Activated T-helper 2 cell treated with anti-CD3 and anti-CD28 coated beads, Interferon-gamma antibody, Interleukin-2, Interleukin-4, amounts not matched to agents 10 μg/mL and 5 μg/mL and 100 μg/mL, durations not matched to agents 14 hours and 24 hours and 36 hours (primary cell): ENCODE results near the gene AKAP8L. TPM values are rescaled to one million over a fixed set of nuclear protein-coding genes. Genes with fewer than 3 reads are reported as not detected.
"Not testable (repeated sequence)": the region's sequence is repeated elsewhere in the genome, so short reads cannot be mapped to it uniquely, and the experiment has no call there.

Experiments
- DNase-seq: peaks from one replicate; pipeline ENCODE4 v3.0.0; 2021; ENCODE audit warnings: low spot score
- H3K27ac Mint-ChIP-seq: one replicate; pipeline ENCODE4 v1.8.0; 2021; ENCODE audit warnings: mixed read lengths
- H3K27me3 Mint-ChIP-seq: one replicate; pipeline ENCODE4 v1.8.0; 2021; ENCODE audit warnings: low read depth, mixed read lengths
- H3K36me3 Mint-ChIP-seq: one replicate; pipeline ENCODE4 v1.8.0; 2021; ENCODE audit warnings: low read depth, mixed read lengths
- H3K4me1 Mint-ChIP-seq: one replicate; pipeline ENCODE4 v1.8.0; 2021; ENCODE audit warnings: low read depth, mixed read lengths
- H3K4me3 Mint-ChIP-seq: one replicate; pipeline ENCODE4 v1.8.0; 2021; ENCODE audit warnings: low read depth, mild to moderate bottlenecking, moderate library complexity, mixed read lengths
- H3K9me3 Mint-ChIP-seq: one replicate; pipeline ENCODE4 v1.8.0; 2021; ENCODE audit warnings: mixed read lengths
- intact Hi-C: fragments of 100-400 bp; cut with micrococcal nuclease; formaldehyde crosslinking; loops from one replicate; pipeline ENCODE4 v1.15.1; 2023
- total RNA-seq: library from RNA; stranded (reverse); gene quantifications from 2 replicates; pipeline ENCODE4 v1.2.3, GENCODE V29; 2022

AKAP8L gene
- total RNA-seq, 1 donor from 2014 or later, result 76.6 TPM

GRCh38 chr19:15396436-15396835, 22.4 kb downstream of the AKAP8L start:
- DNase-seq, result no peak
- Mint-ChIP-seq H3K4me3 (no peak overlapping the region), H3K4me1 (peaks cover 6% of the 10 kb centered on the region), H3K9me3 (no peaks in the 10 kb centered on the region), H3K27me3 (no peaks in the 10 kb centered on the region), H3K36me3 (peaks cover 70% of the 10 kb centered on the region), H3K27ac (no peak overlapping the region)
- intact Hi-C loops, result no loop called here

DNA sequence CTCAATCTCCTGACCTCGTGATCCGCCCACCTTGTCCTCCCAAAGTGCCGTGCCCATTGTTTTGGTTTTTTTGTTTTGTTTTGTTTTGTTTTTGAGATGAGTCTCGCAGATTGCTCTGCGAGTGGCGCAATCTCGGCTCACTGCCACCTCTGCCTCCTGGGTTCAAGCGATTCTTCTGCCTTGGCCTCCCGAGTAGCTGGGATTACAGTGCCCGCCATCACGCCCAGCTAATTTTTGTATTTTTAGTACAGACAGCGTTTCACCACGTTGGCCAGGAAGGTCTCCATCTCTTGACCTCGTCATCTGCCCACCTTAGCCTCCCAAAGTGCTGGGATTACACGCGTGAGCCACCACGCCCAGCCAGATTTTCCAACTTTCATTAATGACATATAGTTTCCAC, 23.5 kb downstream of the AKAP8L start:
- H3K4me1 Mint-ChIP-seq, H3K4me3 Mint-ChIP-seq, H3K27ac Mint-ChIP-seq, DNase-seq, intact Hi-C loops, H3K9me3 Mint-ChIP-seq, H3K27me3 Mint-ChIP-seq: not testable (repeated sequence)
- H3K36me3 Mint-ChIP-seq, result peaks cover 73% of the 10 kb centered on the region

DNA sequence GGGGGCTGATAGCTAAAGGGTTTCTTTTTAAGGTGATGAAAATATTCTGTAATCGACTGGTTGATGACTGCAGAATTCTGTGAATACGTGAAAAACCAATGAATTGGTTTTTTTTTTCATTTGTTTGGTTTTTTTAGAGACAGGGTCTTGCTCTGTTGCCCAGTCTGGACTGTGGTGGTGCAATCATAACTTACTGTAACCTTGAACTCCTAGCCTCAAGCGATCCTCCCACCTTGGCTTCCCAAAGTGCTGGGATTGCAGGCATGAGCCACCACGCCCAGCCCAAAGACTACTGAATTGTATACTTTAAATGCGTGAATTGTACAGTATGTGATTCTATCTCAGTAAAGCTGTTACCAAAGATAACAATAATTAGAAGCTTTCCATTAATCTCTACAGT, 24.4 kb downstream of the AKAP8L start:
- no peak overlapping the region for H3K4me3 Mint-ChIP-seq
- H3K9me3 Mint-ChIP-seq, result no peaks in the 10 kb centered on the region
- H3K4me1 Mint-ChIP-seq, result peaks cover 10% of the 10 kb centered on the region
- H3K27ac Mint-ChIP-seq, result no peak overlapping the region
- DNase-seq, result no peak
- no peaks in the 10 kb centered on the region for H3K27me3 Mint-ChIP-seq
- H3K36me3 Mint-ChIP-seq, result peaks cover 71% of the 10 kb centered on the region
- intact Hi-C loops, result no loop called here

DNA sequence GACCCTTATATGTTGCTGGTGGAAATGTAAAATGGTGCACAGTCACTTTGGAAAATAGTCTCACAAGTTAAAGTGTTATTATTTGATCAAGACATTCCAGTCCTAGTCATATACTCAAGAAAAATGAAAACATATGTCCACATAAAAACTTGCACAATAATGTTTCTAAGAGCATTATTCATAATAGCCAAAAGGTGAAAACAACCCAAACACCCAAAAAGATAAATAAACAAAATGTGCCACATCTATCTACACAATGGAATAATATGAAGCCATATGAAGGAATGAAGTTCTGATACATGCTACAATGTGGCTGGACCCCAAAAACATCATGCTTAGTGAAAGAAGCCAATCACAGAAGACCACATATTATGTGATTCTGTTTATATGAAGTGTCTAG, 24.8 kb downstream of the AKAP8L start:
- Mint-ChIP-seq H3K4me1 (peaks cover 10% of the 10 kb centered on the region), H3K4me3 (no peak overlapping the region)
- intact Hi-C loops, result no loop called here

GRCh38 chr19:15390814-15391213, 28.0 kb downstream of the AKAP8L start:
- Mint-ChIP-seq H3K4me3 (no peak overlapping the region), H3K9me3 (no peaks in the 10 kb centered on the region), H3K4me1 (peaks cover 8% of the 10 kb centered on the region), H3K27me3 (no peaks in the 10 kb centered on the region), H3K36me3 (peaks cover 55% of the 10 kb centered on the region), H3K27ac (no peak overlapping the region)
- intact Hi-C loops, result no loop called here
- no peak for DNase-seq

More for the DNA sequence above, 24.8 kb downstream of the AKAP8L start:
- H3K27ac Mint-ChIP-seq, result no peak overlapping the region
- peaks cover 73% of the 10 kb centered on the region for H3K36me3 Mint-ChIP-seq
- no peaks in the 10 kb centered on the region for H3K27me3 Mint-ChIP-seq
- DNase-seq, result no peak
- no peaks in the 10 kb centered on the region for H3K9me3 Mint-ChIP-seq

- intact Hi-C loops, result no loop called here
- Mint-ChIP-seq H3K9me3 (no peaks in the 10 kb centered on the region), H3K4me1 (peaks cover 27% of the 10 kb centered on the region), H3K27me3 (no peaks in the 10 kb centered on the region), H3K4me3 (peak overlapping the region; percentile 1), H3K36me3 (peaks cover 14% of the 10 kb centered on the region), H3K27ac (peak overlapping the region; percentile 4)
- no peak for DNase-seq
These were observed 36.9 kb downstream of the AKAP8L start for GRCh38 chr19:15381864-15382263.

- H3K4me3 Mint-ChIP-seq, result peak overlapping the region; percentile 1
- no peaks in the 10 kb centered on the region for H3K9me3 Mint-ChIP-seq
- H3K27me3 Mint-ChIP-seq, result no peaks in the 10 kb centered on the region
- intact Hi-C loops, result no loop called here
- peaks cover 17% of the 10 kb centered on the region for H3K36me3 Mint-ChIP-seq
- H3K4me1 Mint-ChIP-seq, result peaks cover 30% of the 10 kb centered on the region
- DNase-seq, result no peak
- H3K27ac Mint-ChIP-seq, result peak overlapping the region; percentile 4
These were observed 37.4 kb downstream of the AKAP8L start for GRCh38 chr19:15381429-15381828.

DNA sequence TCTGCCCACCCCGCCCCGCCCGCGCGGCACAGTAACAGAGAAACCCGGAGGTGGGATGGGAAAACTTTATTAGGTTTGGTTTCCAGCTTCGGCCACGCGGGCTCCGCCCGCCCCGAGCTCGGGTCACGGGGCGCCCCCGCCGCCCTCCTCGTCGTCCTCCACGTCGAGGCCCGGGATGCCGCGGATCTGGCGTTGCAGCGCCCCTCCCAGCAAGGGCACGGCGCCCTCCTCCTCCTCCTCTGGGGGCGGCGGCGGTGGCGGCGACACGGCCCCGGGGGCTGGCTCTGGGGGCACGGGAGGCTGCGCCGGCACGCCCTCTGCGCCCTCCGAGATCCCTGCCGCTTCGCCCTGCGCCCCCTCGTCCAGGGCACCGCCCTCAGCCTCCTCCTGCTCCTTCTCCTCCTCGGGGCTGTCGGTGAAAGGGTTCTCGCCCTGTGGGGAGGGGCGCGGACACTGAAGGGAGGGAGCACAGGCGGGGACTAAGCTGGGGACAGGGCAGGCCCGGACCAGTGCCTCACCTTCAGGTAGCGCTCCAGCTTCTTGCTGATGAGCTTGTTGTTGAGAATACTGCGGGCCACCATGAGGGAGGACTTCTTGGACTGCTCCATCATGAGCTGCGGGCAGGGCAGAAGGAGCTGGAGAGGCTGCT, 38.7 kb downstream of the AKAP8L start:
- H3K4me3 Mint-ChIP-seq, result peak overlapping the region; percentile 84
- H3K36me3 Mint-ChIP-seq, result peaks cover 17% of the 10 kb centered on the region
- peak overlapping the region; percentile 85 for H3K27ac Mint-ChIP-seq
- peaks cover 30% of the 10 kb centered on the region for H3K4me1 Mint-ChIP-seq
- DNase-seq, result no peak
- H3K27me3 Mint-ChIP-seq, result no peaks in the 10 kb centered on the region
- H3K9me3 Mint-ChIP-seq, result no peaks in the 10 kb centered on the region
- intact Hi-C loops, result loop anchor here (1.0 to 5.0 kb wide), 5 partner anchors 39 to 177 kb away; partner anchors contain the start of gene BRD4

DNA sequence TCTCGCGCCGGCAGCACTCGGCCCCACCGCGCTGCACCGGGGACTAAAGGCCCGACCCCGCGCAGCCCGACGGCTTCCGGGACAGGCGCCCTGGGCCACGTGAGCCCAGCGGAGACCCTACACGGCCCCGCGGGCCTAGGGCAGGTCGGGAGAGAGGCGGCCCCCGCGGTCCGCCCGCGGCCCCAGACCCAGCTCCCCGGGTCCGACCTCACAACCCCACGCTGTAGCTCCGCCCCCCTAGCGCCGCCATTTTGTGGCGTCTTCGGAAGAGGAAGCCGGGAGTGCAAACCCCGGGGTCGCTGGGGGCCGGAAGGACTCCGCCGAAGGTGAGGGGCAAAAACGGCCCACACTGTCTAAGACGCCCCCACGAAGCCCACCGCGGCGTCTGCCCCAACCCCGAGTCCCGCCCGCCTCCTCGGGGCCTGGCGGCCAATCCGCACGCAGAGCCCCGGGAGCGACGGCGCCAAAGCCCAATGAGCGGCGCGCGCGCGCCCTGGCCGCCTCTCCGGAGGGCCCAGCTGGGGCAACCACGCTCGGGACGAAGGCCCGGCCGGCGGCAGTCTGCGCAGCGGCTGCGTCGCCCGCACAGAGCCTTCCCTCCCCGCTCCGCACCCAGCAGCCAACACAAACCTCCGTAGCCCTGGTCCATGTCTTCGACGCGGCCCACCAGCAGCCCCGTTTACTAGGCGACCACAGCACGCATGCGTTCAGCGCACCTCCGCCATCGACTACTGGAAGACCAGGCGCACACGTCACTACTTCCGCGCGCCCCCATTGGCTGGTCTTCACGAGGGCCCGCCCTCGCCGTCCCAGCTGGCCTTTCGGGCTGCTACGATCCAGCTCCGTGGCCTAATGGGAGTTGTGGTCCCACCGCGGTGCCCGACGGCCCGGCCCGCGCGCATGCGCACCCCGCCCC, 39.4 kb downstream of the AKAP8L start, which contains the start of gene AKAP8:
TSS of gene AKAP8 (minus strand) at position 705 of the 916 bp plus-strand sequence. CDS start at position 649, 56 bp downstream.
- Mint-ChIP-seq H3K4me3 (peak within 1 kb of the TSS; percentile 98), H3K4me1 (peaks cover 30% of the 10 kb centered on the region), H3K9me3 (no peaks in the 10 kb centered on the region), H3K36me3 (peaks cover 17% of the 10 kb centered on the region), H3K27ac (peak within 1 kb of the TSS; percentile 100), H3K27me3 (no peaks in the 10 kb centered on the region)
- peak; percentile 98 for DNase-seq
- intact Hi-C loops, result loop anchor here (1.0 to 5.0 kb wide), 5 partner anchors 40 to 177 kb away; partner anchors contain the start of gene BRD4

DNA sequence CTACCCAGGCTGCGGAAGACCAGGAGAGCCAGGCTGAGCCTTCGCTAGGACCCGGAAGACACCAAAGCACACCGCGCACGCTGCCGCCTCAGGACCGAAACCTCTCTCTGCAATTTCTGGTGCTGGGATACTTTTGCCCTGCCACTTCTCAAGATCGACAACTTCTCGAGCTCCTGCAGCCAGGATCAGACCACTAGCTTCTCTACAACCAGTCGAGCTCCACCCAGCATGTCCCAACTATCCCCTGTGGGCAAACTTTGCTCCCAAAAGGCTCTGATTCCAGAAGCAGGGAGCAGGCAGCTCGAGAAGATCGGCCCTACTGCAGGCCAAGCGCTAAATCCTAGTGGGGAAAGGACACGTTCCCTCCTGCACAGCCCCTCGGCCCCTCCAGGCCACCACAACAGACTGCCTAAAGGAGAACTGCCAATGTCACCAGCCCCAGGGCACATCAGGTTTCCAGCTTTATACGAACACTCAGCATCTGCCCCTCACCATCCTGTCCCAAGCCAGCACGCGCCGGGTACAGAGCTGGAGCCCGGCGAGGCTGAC, 40.2 kb downstream of the AKAP8L start:
- intact Hi-C loops, result loop anchor here (1.0 to 5.0 kb wide), 5 partner anchors 41 to 178 kb away; partner anchors contain the start of gene BRD4
- peak; percentile 49 for DNase-seq
- peaks cover 30% of the 10 kb centered on the region for H3K4me1 Mint-ChIP-seq
- no peaks in the 10 kb centered on the region for H3K27me3 Mint-ChIP-seq
- peak overlapping the region; percentile 95 for H3K27ac Mint-ChIP-seq
- peak overlapping the region; percentile 98 for H3K4me3 Mint-ChIP-seq
- H3K36me3 Mint-ChIP-seq, result peaks cover 17% of the 10 kb centered on the region
- H3K9me3 Mint-ChIP-seq, result no peaks in the 10 kb centered on the region

GRCh38 chr19:15374796-15375440, 43.9 kb downstream of the AKAP8L start:
- intact Hi-C loops, result loop anchor here (5.0 kb wide), 1 partner anchor 88 kb away; no protein-coding TSS in a partner anchor
- Mint-ChIP-seq H3K9me3 (no peaks in the 10 kb centered on the region), H3K36me3 (peaks cover 43% of the 10 kb centered on the region), H3K27me3 (no peaks in the 10 kb centered on the region), H3K4me3 (no peak overlapping the region), H3K27ac (no peak overlapping the region), H3K4me1 (peaks cover 16% of the 10 kb centered on the region)
- no peak for DNase-seq

- Mint-ChIP-seq H3K4me1 (peaks cover 16% of the 10 kb centered on the region), H3K27me3 (no peaks in the 10 kb centered on the region), H3K4me3 (no peak overlapping the region), H3K9me3 (no peaks in the 10 kb centered on the region), H3K27ac (no peak overlapping the region), H3K36me3 (peaks cover 46% of the 10 kb centered on the region)
- no peak for DNase-seq
- intact Hi-C loops, result no loop called here
These were observed 44.6 kb downstream of the AKAP8L start for GRCh38 chr19:15374105-15374651.
